ENCODE results near the gene NPIPA1.
"Not testable (repeated sequence)": the region's sequence is repeated elsewhere in the genome, so short reads cannot be mapped to it uniquely, and the experiment has no call there.

GRCh38 chr16:14971621-14972228, 34.5 kb downstream of the NPIPA1 start:
- TF ChIP-seq MYC (IDR thresholded peaks at IDR 0.05; ENCODE audit: low read depth, low read length); MYC (CRISPR knock-in tag; IDR thresholded peaks at IDR 0.05; ENCODE audit: borderline replicate concordance, low read depth); POLR2A (conservative IDR thresholded peaks at IDR 0.05); ZNF12 (CRISPR knock-in tag; IDR thresholded peaks at IDR 0.05); ZNF830 (CRISPR knock-in tag; IDR thresholded peaks at IDR 0.05); CTCF (IDR thresholded peaks at IDR 0.05 in 2 of 3, conservative IDR thresholded peaks at IDR 0.05 in 1 of 3; ENCODE audit: insufficient read depth in 2 of 3, low read depth in 1 of 3, low read length in 3 of 3): not testable (repeated sequence)
- TF ChIP-seq, protein P1, sequence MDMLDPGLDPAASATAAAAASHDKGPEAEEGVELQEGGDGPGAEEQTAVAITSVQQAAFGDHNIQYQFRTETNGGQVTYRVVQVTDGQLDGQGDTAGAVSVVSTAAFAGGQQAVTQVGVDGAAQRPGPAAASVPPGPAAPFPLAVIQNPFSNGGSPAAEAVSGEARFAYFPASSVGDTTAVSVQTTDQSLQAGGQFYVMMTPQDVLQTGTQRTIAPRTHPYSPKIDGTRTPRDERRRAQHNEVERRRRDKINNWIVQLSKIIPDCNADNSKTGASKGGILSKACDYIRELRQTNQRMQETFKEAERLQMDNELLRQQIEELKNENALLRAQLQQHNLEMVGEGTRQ (CRISPR knock-in tag; IDR thresholded peaks at IDR 0.05) = not testable (repeated sequence)
